Measurements from ENCODE around the gene CAMKK2.
"Not testable (repeated sequence)": the region's sequence is repeated elsewhere in the genome, so short reads cannot be mapped to it uniquely, and the experiment has no call there.

CAMKK2 gene

DNA sequence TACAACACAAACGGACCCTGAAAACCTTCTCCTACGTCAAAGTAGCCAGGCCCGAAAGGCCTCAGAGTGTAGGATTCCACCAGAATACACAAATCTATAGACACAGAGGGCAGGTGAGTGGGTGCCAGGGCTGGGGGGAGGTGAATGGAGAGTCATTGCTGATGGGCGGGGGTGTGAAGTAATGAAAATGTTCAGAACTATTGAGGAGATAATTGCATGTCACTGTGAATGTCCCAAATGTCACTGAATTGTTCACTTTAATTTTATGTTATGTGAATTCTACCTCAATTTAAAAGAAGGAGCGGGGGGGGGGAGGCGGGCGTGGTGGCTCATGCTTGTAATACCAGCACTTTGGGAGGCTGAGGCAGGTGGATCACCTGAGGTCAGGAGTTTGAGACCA, 50.6 kb downstream of the CAMKK2 start:
- no peak for DNase-seq (ENCODE audit: low read depth)

DNA sequence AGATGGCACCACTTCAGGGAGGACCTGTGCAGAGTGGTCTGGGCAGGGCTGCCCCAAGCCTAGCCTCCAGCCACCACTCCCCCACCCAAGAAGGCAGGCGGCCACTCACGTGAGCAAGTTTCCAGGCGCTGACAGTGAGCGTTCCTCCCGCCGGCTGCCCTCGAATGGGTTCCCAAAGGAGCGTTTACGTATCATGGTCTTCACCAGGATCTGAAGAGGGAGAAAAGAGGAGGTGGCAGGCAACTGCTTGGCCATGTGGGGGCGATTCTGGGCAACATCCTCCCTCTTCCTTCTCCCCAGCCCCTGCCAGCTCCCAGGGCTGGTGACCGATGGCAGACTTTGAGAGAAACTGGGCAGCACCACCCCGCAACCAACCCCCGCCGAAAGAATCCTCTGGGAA, 51.5 kb downstream of the CAMKK2 start:
- DNase-seq (ENCODE audit: low read depth), result no peak

DNA sequence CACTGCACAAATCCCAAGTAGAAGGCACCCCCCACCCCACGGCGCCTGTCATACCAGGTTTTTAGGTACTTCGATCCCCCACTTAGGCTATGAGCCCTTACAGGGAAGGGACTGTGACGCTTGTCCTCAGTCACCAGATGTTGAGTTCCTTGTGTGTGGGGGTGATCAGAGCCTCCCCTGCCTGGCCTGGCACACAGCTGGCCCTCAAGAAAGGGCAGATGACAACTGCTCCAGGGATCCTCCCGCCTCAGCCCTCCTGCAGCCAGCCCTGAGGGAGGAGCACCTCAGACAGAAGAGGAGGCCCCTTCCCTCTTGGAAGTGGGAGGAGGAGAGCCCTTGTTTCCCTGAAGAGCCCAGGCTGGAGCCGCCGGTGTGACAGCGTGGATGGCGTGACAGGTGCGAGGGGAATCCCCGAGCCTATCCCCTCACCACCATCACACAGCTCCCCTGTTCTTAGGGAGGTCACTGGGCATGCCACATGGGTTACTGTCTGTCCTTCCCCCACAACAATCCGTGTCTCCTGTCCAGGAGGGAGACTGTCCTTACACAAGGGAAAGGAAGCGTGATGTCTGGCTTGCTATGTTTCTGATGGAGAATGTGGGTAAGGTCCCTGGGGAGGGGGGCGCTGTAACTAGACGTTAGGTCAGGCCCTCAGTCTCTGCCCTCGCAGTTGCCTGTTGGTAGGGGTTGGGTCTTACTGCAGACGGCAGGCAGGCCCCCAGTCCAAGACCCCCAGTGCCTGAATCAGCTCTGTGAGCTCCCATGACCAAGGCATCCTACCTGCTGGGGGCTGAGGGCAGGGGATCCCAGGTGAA, 55.1 kb downstream of the CAMKK2 start:
- DNase-seq (ENCODE audit: low read depth), result no peak

DNA sequence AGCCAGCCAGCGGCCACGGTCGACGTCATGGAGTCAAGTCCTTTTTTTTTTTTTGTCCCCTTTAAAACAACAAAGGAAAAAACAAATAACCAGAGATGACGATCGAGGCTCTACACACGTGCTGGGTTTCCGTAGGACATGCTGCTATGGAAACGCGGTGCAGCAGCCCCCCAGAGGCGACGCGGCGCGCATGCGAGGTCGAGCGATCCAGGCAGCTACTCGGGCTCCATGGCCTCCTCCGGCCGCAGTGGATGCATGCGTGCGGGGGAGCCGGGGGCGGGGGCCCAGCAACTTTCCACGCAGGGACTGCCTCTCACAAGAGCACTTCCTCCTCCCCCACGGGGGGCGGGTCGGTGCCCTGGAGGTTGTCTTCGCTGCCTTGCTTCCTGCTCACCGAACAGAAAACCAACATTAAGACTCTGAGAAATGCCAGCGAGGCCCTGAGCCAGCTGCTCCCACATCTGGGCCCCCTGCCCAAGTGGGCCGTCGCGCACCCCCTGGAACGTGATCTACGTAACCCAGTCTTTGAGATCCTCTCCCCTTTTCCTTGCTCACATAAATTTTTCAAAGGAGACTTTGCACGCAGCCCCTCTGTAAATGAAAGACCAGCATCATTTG, 55.9 kb downstream of the CAMKK2 start:
- no peak for DNase-seq (ENCODE audit: low read depth)

DNA sequence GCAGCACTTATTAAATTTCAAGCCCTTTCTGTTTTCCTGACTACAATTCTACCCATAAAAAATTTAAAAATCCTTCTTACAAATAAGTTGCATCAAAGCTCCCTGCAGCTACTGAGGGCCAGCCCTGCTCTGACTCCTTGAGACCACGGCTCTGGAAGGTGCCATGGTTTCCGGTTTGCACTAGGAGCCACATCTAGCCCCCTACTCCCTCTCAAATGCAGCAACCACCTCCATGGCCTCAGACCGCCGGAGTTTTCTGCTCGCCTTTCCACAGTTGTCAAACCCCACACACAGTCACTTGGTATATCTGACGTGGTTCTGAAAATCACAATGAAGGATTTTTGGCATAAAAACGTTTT, 56.5 kb downstream of the CAMKK2 start:
- no peak for DNase-seq (ENCODE audit: low read depth)

DNA sequence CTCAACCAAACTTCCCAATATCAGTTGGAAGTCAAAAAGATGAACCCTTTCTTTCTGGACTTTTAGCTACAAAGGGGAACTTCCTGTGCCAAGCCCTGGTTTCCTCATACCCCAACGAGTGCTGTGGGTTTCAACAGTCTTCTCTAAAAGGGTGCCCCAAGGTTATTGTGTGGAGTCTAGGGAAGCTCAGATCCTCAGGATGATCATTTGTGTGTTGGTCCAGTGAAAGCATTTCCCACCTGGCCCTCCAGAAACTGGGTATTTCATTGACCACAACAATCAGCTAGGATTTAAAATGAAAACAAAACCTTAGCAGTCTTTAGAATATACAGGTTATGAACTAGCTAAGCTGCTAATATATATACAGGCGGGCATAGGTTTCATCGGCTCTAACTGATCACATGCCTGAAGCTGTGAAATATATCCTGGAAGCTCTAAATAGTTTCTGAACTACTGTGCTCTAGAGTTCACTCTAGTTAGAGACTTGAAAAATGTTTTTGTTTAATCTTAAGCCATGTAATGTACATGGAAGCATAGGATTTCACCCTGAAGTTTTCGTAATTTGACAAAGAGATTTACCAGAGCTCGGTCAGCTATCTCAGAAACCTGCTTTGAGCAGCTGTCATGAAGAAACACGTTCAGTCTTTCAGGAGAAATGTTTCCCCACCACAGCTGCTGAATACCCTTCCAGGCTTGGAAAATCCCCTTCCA, 57.0 kb downstream of the CAMKK2 start:
- no peak for DNase-seq (ENCODE audit: low read depth)

DNA sequence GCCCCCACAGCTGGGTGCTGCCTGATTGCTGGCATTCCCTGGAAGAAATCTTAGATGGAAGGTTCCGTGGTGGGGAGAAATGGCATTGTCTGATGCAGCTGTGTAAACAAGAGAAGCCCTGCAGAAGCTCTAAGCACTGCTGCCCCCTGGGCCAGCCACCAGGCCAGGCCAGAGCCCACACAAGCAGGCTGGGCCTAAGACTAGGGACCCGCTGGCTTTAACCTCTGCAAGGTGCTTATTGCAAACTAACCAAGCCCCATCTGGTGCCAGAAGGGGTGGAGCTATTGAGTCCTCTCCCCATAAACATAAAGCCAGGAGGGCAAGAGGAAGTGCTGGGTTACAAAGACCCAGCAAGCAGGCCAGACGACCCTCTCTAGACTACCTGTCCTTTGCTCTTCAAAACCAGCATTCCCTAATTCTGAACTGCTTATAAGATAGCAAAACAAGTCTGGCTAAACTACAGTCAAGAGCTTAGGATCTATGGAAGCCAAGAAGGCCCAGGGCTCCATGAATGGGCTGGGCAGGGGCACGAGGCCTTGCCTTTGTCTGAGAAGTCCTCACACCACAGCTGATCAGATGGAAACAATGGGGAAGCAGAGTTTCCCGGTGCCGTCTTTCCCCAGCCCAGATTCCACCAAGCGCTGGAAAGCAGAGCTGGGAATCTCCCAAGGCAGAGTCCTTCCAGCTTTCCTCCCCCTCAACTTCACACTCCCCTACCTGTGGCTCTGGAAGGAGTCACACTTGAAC, 57.7 kb downstream of the CAMKK2 start:
- no peak for DNase-seq (ENCODE audit: low read depth)

DNA sequence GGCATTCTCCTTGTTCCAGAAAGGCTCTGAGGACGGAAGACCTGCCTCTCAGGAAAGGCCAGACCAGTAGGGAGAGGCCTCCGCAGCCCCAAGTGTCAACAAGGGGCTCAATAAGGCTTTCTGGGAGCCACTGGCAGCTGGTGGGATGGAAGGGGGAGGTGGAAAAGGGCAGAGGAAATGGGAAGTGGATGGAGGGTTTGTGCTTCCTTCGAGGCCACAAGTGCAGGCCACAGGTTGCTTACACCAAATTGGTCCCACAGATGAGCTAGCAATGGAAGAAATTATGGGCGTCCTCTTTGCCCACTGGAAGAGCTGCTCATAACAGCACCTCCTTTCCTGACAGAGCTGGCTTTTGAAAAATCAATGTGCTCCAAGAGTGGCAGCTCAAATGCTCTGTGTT, 58.4 kb downstream of the CAMKK2 start:
- DNase-seq (ENCODE audit: low read depth), result no peak

DNA sequence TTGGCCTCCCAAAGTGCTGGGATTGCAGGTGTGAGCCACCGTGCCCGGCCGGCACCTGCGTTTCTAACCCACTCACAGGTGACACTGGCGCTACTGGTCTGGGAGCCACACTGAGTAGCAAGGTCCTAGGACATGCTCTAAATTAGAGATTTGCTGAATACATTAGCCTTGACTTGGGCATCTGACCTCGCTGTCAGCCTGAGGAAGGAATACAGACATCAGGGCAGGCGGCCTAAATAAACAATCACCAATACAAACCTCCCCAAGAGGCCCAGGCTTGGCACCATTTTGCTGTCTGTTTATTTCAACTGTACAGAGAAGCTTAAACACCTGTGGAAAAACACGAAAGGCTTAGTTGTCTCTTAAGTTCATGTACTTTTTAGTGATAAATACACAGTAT, 59.1 kb downstream of the CAMKK2 start:
- DNase-seq (ENCODE audit: low read depth), result no peak

DNA sequence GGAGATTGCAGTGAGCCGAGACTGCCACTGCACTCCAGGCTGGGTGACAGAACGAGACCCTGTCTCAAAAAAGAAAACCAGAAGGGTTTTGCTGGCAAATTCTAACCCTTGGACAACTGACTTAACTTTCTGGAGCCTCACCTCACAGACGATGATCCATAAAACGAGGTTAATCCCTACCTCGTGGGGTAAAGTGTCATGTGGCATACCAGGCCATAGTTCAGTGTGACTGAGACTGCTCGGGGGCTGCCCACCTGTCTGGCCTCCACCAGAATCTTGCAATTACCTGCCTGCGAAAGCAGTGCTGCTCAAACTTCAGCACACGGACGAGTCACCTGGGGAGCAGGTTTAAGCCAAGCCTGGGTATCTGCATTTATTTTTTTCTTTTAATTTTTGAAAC, 59.7 kb downstream of the CAMKK2 start:
- DNase-seq (ENCODE audit: low read depth), result no peak

DNA sequence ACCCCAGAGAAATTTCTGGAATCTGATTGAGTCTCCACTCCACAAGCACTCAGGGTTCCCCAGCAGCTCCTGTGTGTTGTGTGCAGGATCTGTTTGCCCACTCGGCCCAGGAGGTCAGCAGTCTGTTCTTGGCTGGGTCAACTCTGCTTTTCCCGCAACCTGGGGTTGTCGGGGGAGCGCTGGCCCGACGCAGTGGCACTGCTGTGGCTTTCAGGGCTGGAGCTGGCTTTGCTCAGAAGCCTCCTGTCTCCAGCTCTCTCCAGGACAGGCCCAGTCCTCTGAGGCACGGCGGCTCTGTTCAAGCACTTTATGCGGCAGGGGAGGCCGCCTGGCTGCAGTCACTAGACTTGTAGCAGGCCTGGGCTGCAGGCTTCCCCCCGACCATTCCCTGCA, 62.9 kb downstream of the CAMKK2 start:
- no peak for DNase-seq (ENCODE audit: low read depth)

DNA sequence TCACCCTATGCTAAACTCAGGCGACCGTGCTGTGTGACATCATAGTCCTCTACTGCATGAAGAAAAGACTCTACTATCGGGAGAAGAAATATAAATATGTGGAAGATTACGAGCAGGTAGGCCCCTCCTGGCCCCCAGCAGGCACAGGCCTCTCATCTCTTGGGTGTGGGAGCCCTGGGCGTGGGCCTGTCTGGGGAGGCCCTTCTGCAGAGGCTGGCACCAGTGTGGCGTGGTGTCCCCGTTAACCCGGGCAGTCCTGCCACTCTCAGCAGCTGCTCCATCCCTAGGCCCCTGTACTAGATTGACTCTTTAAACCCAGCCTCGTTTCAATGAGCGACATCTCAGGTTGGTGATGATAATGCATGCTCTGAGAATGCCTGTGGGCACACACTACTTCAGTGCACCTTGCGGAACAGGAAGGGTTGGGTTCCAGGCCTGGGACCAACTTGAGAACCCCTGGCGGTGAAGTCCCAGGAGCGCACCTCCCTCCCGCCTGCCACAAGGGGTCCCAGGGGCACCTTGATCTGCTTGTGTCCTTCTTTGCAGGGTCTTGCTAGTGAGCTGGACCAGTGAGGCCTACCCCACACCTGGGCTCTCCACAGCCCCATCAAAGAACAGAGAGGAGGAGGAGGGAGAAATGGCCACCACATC, 63.4 kb downstream of the CAMKK2 start:
- DNase-seq (ENCODE audit: low read depth), result no peak

DNA sequence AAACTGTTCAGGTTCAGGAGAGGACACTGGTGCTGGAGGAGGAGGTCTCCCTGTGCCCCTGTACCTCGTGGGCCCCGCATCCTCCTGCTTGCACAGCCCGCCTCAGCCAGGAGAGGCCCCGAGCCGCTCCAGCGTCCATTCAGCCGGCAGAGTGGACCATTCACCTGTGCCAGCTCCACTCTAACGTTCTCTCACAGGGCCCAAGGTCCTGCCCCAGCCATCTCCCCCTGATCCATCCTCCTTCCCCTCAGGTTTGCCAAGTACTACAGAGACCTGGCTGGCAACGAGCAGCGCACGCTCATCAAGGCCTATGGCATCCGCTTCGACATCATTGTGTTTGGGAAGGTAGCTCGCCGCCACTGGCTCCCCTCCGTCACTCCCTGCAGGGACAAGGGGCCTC, 64.3 kb downstream of the CAMKK2 start:
- no peak for DNase-seq (ENCODE audit: low read depth)

DNA sequence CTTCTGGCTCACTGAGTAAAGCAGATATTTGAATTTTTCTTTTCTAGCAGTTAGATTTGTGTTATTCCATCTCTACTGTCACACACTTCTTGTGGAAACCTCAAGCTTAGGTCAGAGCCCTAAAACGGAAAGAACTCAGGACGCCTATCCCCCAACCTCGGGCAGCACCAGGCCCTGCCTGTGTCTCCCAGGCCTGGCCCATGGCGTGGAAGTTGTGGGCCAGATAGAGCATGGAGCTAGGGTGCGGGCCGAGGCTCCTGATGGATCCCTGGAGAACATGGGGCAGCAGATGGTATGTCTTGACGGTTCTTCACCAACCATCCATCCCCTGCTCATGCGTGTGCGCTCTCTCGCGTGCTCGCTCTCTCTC, 66.0 kb downstream of the CAMKK2 start:
- no peak for DNase-seq (ENCODE audit: low read depth)

DNA sequence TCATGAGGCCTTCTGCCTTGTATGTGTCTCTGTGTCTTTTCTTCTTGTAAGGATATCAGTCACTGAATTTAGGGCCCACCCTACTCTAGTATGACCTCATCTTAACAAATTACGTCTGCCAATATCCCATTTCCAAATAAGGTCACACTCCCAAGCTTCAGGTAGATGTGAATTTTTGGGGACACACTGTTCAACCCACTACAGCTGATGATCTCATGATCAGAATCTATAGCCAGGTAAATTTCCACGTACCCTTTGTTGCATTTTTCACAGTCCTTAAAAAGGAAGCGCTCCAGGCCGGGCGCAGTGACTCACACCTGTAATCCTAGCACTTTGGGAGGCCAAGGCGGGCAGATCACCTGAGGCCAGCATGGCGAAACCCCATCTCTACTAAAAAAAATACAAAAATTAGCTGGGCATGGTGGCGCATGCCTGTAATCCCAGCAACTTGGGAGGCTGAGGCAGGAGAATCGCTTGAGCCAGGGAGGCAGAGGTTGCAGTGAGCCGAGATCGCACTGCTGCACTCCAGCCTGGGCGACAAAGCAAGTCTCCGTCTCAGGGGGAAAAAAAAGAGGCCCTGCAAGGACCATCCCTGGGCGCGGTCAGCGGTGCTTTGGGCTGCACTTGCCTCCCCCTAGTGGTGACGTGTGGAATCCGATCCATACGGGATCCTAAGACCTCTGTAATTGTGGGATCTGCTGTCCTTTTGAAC, 66.5 kb downstream of the CAMKK2 start:
- DNase-seq (ENCODE audit: low read depth), result peak; percentile 79

DNA sequence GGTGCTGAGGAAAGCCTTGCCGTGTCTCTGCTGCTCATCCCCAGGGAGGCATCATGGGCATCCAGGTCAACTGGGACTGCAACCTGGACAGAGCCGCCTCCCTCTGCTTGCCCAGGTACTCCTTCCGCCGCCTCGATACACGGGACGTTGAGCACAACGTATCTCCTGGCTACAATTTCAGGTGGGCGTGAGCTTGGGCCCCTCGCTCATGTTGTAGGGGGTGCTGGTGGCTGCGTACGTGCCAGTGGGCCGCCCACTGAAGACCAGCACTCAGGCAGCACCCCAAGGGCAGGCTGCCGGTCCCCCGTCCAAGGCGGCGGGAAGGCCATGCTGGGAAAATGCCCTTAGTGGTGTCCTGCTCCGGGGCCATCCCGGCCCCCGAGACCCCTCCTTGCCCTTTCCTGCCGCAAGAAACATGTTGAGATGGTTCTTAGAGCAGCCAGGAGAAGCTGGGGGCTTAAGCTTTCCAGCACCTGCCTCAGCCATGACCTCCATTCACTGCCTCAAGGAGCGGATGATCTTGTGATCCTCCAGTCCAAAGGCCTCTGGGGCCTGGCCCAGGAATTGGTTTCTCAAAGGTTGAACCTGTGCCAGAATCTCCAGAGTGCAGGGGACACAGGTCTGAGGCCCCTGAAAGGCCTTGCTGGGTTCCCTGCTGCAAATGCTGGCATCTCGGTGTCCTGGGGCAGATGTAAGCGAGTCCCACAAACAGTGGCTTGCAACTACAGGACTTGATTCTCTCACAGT, 67.4 kb downstream of the CAMKK2 start:
- DNase-seq (ENCODE audit: low read depth), result no peak

DNA sequence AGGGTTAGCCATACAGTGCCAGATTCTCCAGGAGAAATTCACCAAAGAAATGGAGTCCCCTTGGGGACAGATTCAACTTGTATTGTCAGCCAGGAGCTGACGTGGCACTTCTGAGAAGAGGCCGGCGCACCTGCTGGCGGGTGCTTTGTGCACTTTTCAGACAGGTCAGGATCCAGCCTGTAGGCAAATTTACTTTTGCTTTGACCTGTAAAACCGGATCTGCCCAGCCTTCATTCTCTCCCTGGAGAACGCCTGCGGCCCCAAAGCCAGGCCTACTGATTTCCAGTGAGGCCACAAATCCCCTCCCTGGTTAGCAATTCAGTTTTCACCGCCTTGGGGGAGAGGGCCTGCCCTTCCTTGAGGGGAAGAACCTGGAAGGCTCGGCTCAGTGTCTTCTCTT, 69.2 kb downstream of the CAMKK2 start:
- DNase-seq (ENCODE audit: low read depth), result no peak

DNA sequence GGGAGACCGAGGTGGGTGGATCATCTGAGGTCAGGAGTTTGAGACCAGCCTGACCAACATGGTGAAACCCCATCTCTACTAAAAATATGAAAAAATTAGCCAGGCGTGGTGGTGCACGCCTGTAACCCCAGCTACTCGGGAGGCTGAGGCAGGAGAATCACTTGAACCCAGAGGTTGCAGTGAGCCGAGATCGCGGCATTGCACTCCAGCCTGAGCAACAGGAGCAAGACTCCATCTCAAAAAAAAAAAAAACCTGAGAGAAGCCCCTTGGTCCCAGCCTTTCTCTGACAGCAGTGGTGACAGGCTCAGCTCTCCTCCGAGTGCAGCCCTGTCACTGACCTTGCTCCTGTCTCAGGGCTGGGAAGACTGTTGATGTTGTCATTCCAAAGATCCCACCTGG, 69.6 kb downstream of the CAMKK2 start:
- DNase-seq (ENCODE audit: low read depth), result not testable (repeated sequence)

DNA sequence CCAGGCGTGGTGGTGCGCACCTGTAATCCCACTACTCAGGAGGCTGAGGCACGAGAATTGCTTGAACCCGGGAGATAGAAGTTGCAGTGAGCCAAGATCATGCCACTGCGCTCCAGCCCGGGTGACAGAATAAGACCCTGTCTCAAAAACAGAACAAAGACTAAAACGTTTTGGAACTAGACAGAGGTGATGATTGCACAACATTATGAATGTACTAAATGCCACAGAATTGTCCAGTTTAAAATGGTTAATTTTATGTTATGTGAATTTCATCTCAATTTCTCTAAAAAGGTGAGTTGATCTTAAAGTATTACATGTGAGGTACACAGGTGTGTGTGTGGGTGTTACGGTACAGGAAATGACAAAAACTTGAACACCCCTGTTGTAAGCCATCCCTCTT, 70.1 kb downstream of the CAMKK2 start:
- no peak for DNase-seq (ENCODE audit: low read depth)

DNA sequence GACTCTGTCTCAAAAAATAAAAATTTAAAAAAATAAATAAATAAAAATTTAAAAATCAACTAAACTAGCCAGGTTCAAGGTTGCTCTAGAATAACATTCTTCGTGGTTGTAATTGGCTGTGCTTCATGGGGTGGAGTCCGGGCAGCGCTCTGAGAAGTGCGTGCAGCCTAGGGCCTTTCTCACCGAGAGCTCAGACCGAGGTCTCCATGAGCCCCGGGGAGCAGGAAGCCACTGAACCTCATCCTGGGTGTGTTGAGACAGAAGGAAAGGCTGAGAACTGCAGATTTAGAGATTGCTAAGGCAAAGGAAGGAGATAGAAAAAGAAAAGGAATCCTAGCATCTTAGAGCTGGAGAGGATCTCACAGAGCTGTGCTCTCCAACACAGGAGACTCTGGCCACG, 71.9 kb downstream of the CAMKK2 start:
- DNase-seq (ENCODE audit: low read depth), result no peak

Data from EH (cell line).